Neural cell (in vitro differentiated cells): Measurements from ENCODE around the gene LYRM2.

Experiments used
- CTCF ChIP-seq: fragments of 450-650 bp; IDR thresholded peaks from 2 replicates; pipeline ENCODE4 v1.5.1; 2014; ENCODE audit warnings: antibody characterized with exemption, mild to moderate bottlenecking, moderate library complexity; ENCODE audit not compliant: poor library complexity, severe bottlenecking
- POLR2AphosphoS5 ChIP-seq: IDR thresholded peaks from 2 replicates; pipeline ENCODE4 v1.6.1; 2012

- TF ChIP-seq CTCF (no peak), POLR2AphosphoS5 (no peak)
Observed at GRCh38 chr6:89575562-89575960, 63.0 kb downstream of the LYRM2 start.
